Epithelial cell of esophagus (primary cell): ENCODE data around the gene STX18.

Experiments used
- DNase-seq: peaks from one replicate; pipeline ENCODE4 v3.0.0; 2010; ENCODE audit warnings: low read depth
- H3K4me3 ChIP-seq: 2 replicates; pipeline ENCODE4 v1.5.1; 2011; ENCODE audit warnings: mild to moderate bottlenecking, low read length, control low read depth
- TF ChIP-seq, protein P1 (sequence below): IDR thresholded peaks from 2 replicates; pipeline ENCODE4 v1.5.1; 2011; ENCODE audit warnings: low read depth, mild to moderate bottlenecking, low read length, control low read depth, inconsistent platforms; ENCODE audit not compliant: insufficient read depth; ENCODE audit errors: missing control alignments

The STX18 gene

DNA sequence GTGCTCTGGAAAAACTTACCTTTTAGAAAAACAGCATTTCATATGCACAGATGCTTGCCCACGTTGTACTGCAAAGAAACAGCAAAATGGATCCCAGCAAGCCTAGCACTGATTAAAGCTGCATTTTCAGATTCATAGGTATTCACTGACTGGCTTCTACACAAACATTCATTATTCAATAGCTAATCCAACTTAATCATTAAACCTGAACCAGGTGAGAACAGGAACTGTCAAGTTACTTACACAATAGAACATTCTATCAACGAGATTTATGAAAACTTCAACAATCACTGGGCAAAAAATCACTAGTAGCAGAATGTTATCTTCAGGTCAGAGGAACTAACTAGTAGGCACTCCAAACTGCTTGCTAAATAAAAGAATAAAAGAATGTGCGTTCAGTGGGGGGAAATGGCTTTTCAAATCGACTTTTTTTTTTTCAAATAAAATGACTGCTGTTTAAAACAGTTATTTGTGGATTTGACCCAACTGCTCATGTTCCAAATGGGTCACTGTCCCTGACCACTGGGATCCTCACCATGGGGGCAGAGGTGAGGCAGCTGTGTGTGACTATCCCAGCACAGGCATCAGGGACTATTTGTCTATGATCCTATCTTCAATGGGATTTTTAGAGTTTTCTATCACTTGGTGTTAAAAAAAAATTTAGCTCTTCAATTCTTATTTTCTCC, 42.3 kb downstream of the STX18 start:
- no peak for DNase-seq
- H3K4me3 ChIP-seq, result no peak overlapping the region
- TF ChIP-seq, protein P1, sequence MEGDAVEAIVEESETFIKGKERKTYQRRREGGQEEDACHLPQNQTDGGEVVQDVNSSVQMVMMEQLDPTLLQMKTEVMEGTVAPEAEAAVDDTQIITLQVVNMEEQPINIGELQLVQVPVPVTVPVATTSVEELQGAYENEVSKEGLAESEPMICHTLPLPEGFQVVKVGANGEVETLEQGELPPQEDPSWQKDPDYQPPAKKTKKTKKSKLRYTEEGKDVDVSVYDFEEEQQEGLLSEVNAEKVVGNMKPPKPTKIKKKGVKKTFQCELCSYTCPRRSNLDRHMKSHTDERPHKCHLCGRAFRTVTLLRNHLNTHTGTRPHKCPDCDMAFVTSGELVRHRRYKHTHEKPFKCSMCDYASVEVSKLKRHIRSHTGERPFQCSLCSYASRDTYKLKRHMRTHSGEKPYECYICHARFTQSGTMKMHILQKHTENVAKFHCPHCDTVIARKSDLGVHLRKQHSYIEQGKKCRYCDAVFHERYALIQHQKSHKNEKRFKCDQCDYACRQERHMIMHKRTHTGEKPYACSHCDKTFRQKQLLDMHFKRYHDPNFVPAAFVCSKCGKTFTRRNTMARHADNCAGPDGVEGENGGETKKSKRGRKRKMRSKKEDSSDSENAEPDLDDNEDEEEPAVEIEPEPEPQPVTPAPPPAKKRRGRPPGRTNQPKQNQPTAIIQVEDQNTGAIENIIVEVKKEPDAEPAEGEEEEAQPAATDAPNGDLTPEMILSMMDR, result no peak

DNA sequence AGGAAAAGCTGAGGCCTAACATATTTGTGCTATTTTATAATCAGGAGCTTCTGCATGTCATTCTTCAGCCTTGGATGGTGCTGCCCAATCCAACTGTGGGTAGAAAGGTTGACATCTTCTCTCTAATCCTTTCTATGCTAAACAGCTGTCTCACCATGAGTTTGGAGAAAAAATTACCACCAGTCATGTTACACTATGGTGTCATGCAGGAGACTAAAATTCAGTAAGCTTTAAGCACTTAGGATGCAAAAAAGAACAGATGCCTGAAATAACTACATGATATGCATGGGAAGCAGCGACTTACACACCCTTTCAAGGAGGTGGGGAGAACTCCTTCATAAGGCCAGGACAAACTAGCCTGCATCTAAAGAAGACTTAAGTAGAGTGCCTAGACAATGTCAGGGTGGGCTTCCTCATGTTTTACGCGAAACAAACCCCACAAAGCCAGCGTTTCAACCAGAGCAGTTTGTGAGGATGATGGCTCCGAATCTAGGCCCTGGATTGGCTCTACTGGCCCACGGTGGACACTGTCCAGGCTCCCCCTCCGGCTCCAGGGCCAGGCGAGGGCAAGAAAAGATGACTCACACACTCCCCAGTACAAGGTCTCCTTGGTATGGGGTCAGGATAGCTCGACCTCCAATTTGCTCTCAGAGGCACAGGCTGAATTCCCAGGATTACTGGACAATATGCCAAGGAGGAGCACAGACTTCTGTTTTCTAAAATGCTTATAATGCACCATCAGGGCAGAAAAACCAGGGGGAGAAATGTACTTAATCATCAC, 45.1 kb downstream of the STX18 start:
- no peak overlapping the region for H3K4me3 ChIP-seq
- no peak for DNase-seq
- TF ChIP-seq, protein P1, result no peak

GRCh38 chr4:4494882-4495281, 47.0 kb downstream of the STX18 start:
- TF ChIP-seq, protein P1, result no peak
- H3K4me3 ChIP-seq, result no peak overlapping the region
- DNase-seq, result no peak

GRCh38 chr4:4492161-4492847, 49.5 kb downstream of the STX18 start:
- TF ChIP-seq, protein P1, result no peak
- no peak for DNase-seq
- H3K4me3 ChIP-seq, result no peak overlapping the region

DNA sequence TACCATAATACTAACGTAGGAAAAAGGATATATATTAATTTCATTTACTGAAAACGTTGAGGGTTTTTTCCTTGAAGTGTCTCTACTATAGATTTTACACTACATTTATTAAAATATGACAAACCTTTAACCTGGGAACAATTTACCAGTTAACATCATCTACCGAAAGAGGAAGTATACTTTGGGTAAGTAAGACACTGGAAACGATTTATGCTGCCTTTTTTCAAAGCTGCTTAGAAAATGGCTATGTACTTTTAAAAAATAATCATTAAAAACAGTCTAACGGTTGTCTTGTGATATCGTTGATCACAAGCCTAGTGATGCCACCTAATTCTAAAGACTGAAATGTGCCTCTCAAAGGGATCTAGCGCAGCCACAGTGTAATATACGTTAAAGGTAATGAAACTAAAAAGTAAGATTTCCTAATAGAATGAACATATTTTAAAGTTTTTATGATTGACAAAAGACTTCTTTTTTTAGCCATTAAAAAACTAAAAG, 50.4 kb downstream of the STX18 start:
- no peak overlapping the region for H3K4me3 ChIP-seq
- no peak for DNase-seq
- TF ChIP-seq, protein P1, result no peak

DNA sequence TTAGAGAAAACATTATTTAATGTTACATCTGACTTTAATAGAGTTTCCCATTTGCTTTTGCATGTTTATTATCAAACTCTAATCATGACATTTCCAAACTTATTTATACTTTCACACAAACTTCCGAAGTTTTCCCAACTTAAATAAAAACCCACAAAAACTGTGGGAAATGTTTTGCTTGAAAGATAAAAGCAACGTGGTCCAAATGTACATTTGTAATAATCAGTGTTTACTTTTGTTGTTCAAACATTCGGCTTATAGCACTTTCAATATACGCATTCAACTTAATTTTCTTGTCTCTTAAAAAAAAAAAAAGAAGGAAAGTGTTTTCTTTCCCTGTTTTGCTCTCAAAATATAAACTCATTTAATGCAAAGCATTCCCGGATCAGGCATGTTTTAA, 51.0 kb downstream of the STX18 start:
- no peak for DNase-seq
- TF ChIP-seq, protein P1, result no peak
- H3K4me3 ChIP-seq, result no peak overlapping the region
